Loucy (cell line): Measurements from ENCODE around the gene FKBP1B.

Experiments
- H2AFZ ChIP-seq: fragments of 200-600 bp; sonication (generic); 2 replicates; pipeline ENCODE4 v1.6.0; 2016; ENCODE audit warnings: antibody characterized with exemption, mild to moderate bottlenecking, low read length, moderate library complexity
- H3F3A ChIP-seq: fragments of 200-600 bp; 2 replicates; pipeline ENCODE4 v1.6.0; 2016; ENCODE audit warnings: antibody characterized with exemption, low read depth, mild to moderate bottlenecking
- H3K27me3 ChIP-seq: fragments of 200-600 bp; sonication (generic); 2 replicates; pipeline ENCODE4 v1.6.1; 2014; ENCODE audit warnings: low read length, mild to moderate bottlenecking; ENCODE audit not compliant: insufficient read depth, poor library complexity, severe bottlenecking
- H3K36me3 ChIP-seq: fragments of 200-600 bp; sonication (generic); 2 replicates; pipeline ENCODE4 v1.6.1; 2016; ENCODE audit warnings: low read length; ENCODE audit not compliant: insufficient read depth
- H3K4me1 ChIP-seq: fragments of 200-600 bp; sonication (generic); 2 replicates; pipeline ENCODE4 v1.5.1; 2014; ENCODE audit warnings: low read length, mild to moderate bottlenecking; ENCODE audit not compliant: insufficient read depth, poor library complexity, severe bottlenecking
- H3K4me2 ChIP-seq: fragments of 200-600 bp; sonication (generic); 2 replicates; pipeline ENCODE4 v1.6.0; 2014; ENCODE audit warnings: antibody characterized with exemption, low read length, low read depth, mild to moderate bottlenecking; ENCODE audit not compliant: poor library complexity, severe bottlenecking
- H3K4me3 ChIP-seq: fragments of 200-600 bp; sonication (generic); 2 replicates; pipeline ENCODE4 v1.5.1; 2014; ENCODE audit warnings: low read length, mild to moderate bottlenecking, mixed read lengths; ENCODE audit not compliant: poor library complexity, severe bottlenecking
- H3K79me2 ChIP-seq: fragments of 200-600 bp; sonication (generic); 2 replicates; pipeline ENCODE4 v1.6.1; 2014; ENCODE audit warnings: low read length; ENCODE audit not compliant: insufficient read depth
- H3K9ac ChIP-seq: fragments of 200-600 bp; sonication (generic); 2 replicates; pipeline ENCODE4 v1.6.0; 2014; ENCODE audit warnings: mild to moderate bottlenecking, low read depth, low read length, moderate library complexity; ENCODE audit not compliant: poor library complexity, severe bottlenecking
- H3K9me2 ChIP-seq: fragments of 200-600 bp; sonication (generic); replicated peaks from 2 replicates; pipeline ENCODE4 v1.6.1; 2016; ENCODE audit warnings: low read depth, low read length, mixed read lengths
- H3K9me3 ChIP-seq: fragments of 200-600 bp; sonication (generic); 2 replicates; pipeline ENCODE4 v1.6.1; 2014; ENCODE audit warnings: mild to moderate bottlenecking, antibody characterized with exemption, low read length, low read depth; ENCODE audit not compliant: insufficient read depth
- H4K20me1 ChIP-seq: fragments of 200-600 bp; sonication (generic); 2 replicates; pipeline ENCODE4 v1.6.0; 2014; ENCODE audit warnings: antibody characterized with exemption, low read length, mild to moderate bottlenecking; ENCODE audit not compliant: insufficient read depth, poor library complexity, severe bottlenecking
- CTCF ChIP-seq: fragments of 200-600 bp; sonication (generic); conservative IDR thresholded peaks from 2 replicates; pipeline ENCODE4 v1.5.1; 2014; ENCODE audit warnings: mild to moderate bottlenecking, antibody characterized with exemption, low read length
- EZH2phosphoT487 ChIP-seq: fragments of 200-600 bp; IDR thresholded peaks from 2 replicates; pipeline ENCODE4 v1.6.1; 2018; ENCODE audit warnings: antibody characterized with exemption, mild to moderate bottlenecking, moderate library complexity, borderline replicate concordance

Gene FKBP1B

GRCh38 chr2:24022975-24023575 is 26.5 kb upstream of the FKBP1B start:
- no peak for TF ChIP-seq CTCF
- TF ChIP-seq EZH2phosphoT487: no peak
- Histone ChIP-seq H4K20me1 (no peaks in the 10 kb centered on the region), H3K27me3 (no peaks in the 10 kb centered on the region), H3K4me1 (no peaks in the 10 kb centered on the region), H3K79me2 (no peaks in the 10 kb centered on the region), H3K9me2 (no peaks in the 10 kb centered on the region), H3K4me2 (no peak overlapping the region), H3K9ac (no peak overlapping the region), H3K9me3 (no peaks in the 10 kb centered on the region), H3K4me3 (no peak overlapping the region), H3K36me3 (peaks cover 13% of the 10 kb centered on the region; the same call in 1 of the 2 replicates), H3F3A (no peaks in the 10 kb centered on the region), H2AFZ (no peak overlapping the region)

GRCh38 chr2:24024018-24024417 is 25.5 kb upstream of the FKBP1B start:
- Histone ChIP-seq H3F3A (no peaks in the 10 kb centered on the region), H3K79me2 (no peaks in the 10 kb centered on the region), H3K9ac (no peak overlapping the region), H3K36me3 (peaks cover 14% of the 10 kb centered on the region; the same call in 1 of the 2 replicates), H4K20me1 (no peaks in the 10 kb centered on the region), H3K4me1 (no peaks in the 10 kb centered on the region), H3K9me3 (no peaks in the 10 kb centered on the region), H2AFZ (no peak overlapping the region), H3K27me3 (no peaks in the 10 kb centered on the region), H3K4me3 (no peak overlapping the region), H3K9me2 (no peaks in the 10 kb centered on the region), H3K4me2 (no peak overlapping the region)
- TF ChIP-seq EZH2phosphoT487 (no peak), CTCF (no peak)

GRCh38 chr2:24024996-24025663 is 24.4 kb upstream of the FKBP1B start:
- Histone ChIP-seq H3K9me2 (no peaks in the 10 kb centered on the region), H3K9me3 (no peaks in the 10 kb centered on the region), H3K4me2 (no peak overlapping the region), H3K36me3 (peaks cover 25% of the 10 kb centered on the region; the same call in 1 of the 2 replicates), H3K27me3 (no peaks in the 10 kb centered on the region), H3K4me3 (no peak overlapping the region), H3K4me1 (no peaks in the 10 kb centered on the region), H3K9ac (no peak overlapping the region), H3F3A (no peaks in the 10 kb centered on the region), H3K79me2 (no peaks in the 10 kb centered on the region), H4K20me1 (no peaks in the 10 kb centered on the region), H2AFZ (no peak overlapping the region)
- TF ChIP-seq EZH2phosphoT487 (no peak), CTCF (no peak)
